Measurements from ENCODE around the gene MYBBP1A.
A peak's percentile ranks its signal among the peaks of the same experiment; 100 is the strongest.

MYBBP1A gene

DNA sequence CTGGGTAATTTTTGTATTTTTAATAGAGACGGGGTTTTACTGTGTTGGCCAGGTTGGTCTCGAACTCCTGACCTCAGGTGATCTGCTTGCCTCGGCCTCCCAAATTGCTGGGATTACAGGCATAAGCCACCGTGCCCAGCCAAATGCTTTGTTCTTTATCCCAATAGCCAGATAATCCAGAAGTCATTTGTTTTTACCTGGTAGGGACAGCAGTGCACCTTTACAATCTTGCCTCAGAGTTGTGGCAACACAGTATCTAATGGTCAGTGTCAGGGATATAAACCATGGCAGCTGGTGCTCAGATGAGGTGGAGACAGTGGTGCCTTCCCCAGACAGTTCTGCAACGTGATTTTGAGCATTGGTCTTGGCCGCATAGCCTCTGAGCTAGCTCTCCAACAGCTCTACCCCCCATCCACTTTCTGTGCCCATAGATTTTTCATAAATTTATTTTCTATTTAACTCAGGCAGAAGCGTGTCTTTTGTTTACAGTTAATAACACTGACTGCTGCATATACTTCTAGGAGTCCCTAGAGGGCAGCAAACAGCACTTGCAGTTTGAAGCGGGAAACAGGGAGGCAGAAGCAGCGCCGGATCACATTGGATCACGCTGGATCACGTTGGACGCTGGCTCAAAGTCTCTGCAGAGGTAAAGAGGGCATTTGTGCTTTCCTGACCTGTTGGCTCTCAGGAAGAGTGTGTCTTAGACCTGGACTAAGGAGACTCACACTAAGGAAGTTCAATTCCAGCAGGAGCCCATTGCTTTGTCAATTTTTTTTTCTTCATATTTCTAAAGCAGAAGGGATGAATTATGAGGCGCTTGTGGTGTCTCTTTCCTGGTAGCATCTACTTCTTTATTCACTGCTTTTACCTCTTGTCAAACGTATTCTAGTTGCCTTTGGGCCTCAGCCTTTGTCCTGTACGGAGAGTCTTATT is 10.3 kb upstream of the MYBBP1A start:
- DNase-seq, result peak; percentile 91

DNA sequence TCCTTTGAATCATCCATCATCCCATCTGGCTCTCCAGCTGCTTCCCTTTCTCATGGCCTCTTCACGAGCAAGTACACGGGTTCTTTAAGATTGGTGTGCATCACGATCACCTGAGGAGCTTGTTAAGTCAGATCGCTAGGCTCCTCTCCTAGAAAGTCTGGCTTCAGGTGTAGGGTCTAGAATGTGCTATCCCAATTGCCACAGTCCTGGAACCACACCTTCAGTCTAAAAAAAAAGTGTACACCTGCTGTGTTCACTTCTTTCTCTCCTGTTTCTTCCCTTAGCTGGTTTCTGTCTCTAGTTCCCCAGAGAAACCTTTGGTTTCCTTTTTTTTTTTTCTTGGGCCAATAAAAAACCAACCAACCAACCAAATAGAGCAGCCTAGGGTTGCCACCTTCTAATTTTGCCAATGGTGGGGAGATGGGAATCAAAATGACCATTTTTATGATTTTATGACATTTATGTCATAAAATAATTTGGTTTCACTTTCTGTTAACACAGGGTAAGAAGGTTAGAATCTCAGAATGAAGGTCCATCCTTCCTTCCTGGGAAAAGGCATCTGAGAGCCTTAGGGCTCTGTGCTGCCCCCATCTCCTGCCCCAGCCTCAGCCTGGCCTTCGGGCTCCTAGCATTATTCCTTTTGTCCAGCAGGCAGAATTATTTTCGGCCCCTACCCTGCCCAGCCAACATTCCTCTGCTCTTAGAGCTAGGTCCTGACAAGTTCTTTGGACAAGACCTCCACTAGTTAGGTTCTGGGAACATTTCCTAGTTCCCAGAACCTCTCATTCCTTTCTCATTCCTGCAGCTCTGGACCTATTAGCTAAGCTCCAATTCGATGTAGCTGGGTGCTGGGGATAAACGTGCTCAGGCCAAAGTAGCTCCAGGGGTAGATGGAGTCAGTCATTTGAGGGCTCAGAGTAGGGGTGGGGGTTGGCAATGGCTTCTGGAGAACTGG is 7.1 kb upstream of the MYBBP1A start:
- no peak for DNase-seq

DNA sequence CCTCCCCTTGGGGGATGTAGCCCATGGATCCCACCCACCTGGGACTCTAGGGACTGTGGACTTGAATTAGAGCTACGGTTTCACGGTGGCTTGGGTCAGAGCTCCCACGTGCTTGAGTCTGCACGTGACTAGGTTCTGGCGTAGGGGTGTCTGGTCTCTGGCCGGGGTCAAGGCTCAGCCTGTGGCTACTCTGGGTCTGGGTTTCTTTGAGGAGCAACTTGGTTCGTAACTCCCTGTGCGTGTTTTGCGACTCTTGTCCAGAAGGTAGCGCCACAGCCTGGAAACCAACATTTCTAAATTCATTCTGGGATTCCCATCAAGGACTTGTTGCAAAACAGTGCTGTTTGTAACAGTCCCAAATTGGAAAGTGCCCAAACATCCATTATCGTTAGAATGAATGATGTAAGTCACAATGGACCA is 5.7 kb upstream of the MYBBP1A start:
- no peak for DNase-seq

DNA sequence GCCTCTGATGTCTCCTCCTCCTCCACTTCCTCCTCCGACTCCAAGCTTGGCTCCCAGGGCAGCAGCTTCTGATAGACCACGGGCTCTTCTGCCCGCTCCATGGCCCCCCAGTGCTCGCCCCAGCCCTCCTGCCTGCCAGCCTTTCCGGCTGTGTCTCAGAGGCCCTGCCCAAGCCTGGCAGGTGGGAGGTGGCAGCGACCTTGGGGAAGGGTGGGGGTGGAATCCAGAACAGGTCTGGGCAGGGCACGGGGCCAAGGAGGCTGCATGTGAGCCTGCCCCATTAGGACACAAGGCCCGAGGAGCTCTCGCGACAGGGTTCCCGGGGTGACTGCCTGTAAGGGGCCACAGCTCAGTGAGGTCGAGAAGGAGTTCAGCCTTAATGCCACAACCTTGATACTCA is 5.2 kb upstream of the MYBBP1A start, which contains the start of gene GGT6:
GGT6 (minus strand) TSS at position 157 of the 400 bp plus-strand sequence; CDS start at position 101, 56 bp downstream.
- no peak for DNase-seq

DNA sequence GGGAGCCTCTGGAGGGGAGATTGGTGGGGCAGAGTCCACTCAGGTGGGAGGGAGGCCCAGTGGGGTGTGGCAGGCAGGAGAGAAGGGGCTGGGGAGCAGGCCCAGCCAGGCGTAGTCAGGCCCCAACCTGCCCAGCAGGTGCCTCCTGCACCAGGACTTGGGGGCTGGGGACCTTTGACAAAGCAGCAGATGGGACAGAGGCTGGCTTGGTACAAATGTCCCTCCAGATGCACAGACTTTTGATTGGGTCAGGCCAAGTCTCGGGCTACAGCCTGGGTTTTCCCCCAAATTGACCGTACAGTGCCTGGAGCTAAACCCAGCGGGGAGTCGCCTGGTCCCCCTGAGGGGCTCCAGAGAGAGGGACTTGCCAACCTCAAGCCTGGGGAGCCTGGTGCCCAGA is 4.8 kb upstream of the MYBBP1A start:
- no peak for DNase-seq

GRCh38 chr17:4559139-4559791 is 4.1 kb upstream of the MYBBP1A start:
- no peak for DNase-seq

GRCh38 chr17:4558347-4558971 is 3.3 kb upstream of the MYBBP1A start:
- DNase-seq, result no peak

- DNase-seq, result no peak
Observed at GRCh38 chr17:4557626-4558346, 2.6 kb upstream of the MYBBP1A start.

GRCh38 chr17:4556996-4557395 is 1.8 kb upstream of the MYBBP1A start:
- no peak for DNase-seq

DNA sequence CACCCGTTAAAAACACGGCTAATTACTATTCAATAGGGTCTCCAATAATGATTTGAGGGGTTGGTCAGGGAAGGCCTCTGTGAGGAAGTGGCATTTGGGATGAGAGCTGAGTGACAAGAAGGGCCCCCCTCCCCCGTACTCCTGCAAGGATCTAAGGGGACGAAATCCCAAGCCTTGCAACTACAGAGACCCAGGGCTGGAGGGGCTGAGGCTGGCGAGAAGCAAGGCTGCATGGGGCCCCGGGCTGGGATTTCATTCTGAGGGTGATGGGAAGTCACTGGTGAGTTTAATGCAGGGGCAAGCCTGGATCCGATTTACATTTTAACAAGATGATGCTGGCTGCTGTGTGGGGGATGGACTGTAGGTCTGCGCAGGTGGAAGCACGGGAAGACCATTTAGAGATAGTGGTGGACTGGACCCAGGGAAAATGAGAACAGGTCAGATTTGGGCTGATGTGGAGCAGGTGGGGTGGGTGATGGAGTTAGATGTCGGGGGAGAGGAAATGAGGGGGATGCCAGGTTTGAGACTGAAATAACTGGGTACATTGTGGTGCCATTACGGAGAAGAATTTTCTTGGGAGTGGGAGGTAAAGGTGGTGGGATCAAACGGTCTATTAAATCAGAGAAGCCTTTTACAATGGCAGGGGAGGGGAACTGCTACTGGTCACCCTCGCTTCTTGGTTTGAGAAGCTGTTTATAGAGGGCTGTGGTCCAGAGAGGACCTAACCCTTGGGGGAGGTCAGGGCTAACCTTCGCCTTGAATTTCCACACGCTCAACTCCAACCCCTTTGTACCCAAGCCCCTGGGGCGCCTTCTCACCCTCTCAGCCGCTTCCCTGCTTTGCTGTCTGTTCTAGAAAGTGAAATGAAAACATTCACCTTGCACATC is 932 bp upstream of the MYBBP1A start:
- DNase-seq, result no peak

- DNase-seq, result peak; percentile 31
Observed at GRCh38 chr17:4554441-4554996, 665 bp downstream of the MYBBP1A start.

GRCh38 chr17:4553669-4554068 is 1.5 kb downstream of the MYBBP1A start:
- no peak for DNase-seq

DNA sequence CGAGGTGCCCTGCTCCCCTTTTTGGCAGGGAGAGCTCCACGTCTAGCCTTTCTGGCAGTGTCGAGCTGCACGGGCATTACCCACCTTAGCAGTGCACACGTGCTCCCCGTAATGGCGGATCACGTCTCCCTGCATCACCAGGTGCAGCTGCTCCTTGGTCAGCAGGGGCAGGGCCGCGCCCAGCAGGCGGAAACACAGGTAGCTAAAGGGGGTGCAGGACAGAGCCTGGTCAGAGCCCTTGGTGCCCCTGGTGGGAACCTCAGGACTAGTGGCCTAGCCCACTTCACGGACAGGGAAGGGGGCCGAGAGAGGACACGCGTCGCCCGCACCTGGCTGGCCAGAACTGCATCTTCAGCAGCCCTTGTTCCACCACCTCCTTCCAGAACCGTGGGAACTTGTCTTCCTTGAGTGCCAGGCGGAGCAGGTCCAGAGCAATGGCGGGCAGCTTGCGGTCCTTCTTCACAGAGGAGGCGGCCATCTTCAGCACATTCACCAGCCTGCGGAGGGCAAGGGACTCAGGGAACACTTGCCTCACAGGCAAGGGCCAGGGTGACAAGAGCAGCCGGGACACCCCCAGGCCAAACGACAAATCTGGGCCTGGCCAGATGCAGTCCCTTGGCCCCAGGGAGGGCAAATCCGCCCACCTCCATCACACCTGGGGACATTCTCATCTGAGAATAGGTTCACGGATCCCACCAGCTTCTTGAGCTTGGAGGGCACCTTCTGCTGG is 3.2 kb downstream of the MYBBP1A start:
- no peak for DNase-seq

DNA sequence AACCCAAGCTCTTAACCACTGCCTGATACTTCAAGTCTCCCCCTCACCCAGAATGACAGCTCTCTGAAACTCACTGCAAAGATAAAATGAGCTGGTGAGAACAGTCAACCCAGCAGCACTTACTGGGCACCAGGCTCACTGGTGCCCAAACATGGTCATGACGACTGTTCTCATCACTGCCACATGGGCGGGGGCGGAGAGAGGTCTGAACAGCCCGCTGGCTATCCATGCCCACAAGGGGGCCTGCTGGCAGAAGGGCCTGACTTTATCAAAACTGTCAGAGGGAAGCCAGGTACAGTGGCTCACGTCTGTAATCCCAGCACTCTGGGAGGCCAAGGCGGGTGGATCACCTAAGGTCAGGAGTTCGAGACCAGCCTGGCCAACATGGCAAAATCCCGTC is 4.0 kb downstream of the MYBBP1A start:
- peak; percentile 34 for DNase-seq

DNA sequence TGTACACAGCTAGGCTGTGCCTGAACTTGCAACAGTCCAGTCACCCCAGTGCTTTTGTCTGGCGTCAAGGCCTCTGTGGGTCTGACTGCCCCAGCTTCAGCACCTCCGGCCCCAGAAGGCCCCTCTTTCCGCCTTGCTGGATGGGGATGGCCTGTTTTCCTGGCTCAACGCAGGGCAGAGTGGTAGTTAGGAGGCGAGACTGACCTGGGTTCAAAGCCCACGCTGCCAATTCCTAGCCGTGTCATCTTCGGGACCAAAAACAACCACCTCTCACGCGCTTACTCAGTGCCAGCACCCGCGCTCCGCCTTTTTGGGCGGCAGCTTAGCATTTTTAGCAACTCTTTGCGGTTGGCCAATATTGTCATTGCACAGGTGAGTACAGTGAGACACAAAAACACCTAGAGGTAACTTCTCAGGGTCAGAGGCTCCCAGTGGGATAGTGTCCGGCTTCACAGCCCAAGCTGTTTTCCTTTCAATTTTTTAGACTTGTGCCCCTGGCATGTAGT is 4.6 kb downstream of the MYBBP1A start:
- no peak for DNase-seq

- DNase-seq, result no peak
Observed at GRCh38 chr17:4549781-4550533, 5.2 kb downstream of the MYBBP1A start.

- peak; percentile 88 for DNase-seq
Observed at GRCh38 chr17:4548721-4549531, 6.3 kb downstream of the MYBBP1A start.

DNA sequence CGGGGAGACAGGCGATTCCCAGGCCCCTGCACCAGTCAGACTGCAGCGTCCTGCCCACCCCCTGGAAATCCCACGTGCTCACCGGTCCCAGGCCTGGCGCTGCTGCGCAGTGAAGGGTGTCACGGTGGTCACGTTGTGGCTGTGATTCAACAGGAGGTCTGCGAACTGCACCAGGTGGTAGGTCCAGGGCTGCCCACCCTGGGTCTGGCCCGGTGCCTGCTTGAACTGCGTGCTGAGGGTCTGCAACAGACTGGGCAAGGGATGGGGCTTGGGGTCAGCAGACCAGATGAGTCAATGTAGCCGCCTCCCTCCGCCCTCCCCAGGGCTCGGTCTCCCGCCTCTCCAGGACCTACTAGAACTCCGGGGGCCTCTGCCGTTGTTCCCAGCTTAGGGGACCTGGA is 7.1 kb downstream of the MYBBP1A start:
- no peak for DNase-seq

Data from DMS53 (cell line).